Fibroblast of mammary gland (primary cell): ENCODE measurements around the gene PHRF1.

Source experiments
- DNase-seq: peaks from one replicate; pipeline ENCODE4 v3.0.0-alpha.2; 2010; ENCODE audit warnings: low read depth
- H3K4me3 ChIP-seq: 2 replicates; pipeline ENCODE4 v1.5.1; 2011; ENCODE audit warnings: low read depth, mild to moderate bottlenecking, low read length, moderate library complexity; ENCODE audit not compliant: control insufficient read depth
- CTCF ChIP-seq: conservative IDR thresholded peaks from 2 replicates; pipeline ENCODE4 v1.5.1; 2011; ENCODE audit warnings: low read depth, low read length, inconsistent platforms; ENCODE audit not compliant: control insufficient read depth, insufficient read depth

The PHRF1 gene

GRCh38 chr11:613369-613968 is 37.2 kb downstream of the PHRF1 start:
- DNase-seq: peak; percentile 34
- no peak for TF ChIP-seq CTCF
- no peak overlapping the region for H3K4me3 ChIP-seq

- H3K4me3 ChIP-seq: no peak overlapping the region
- DNase-seq: no peak
- no peak for TF ChIP-seq CTCF
Observed at GRCh38 chr11:614021-614622, 37.9 kb downstream of the PHRF1 start.

GRCh38 chr11:614623-615503 is 38.6 kb downstream of the PHRF1 start:
- TF ChIP-seq CTCF: no peak
- H3K4me3 ChIP-seq: peak overlapping the region; percentile 69
- DNase-seq: peak; percentile 17

GRCh38 chr11:615504-616319 is 39.4 kb downstream of the PHRF1 start, which contains the start of gene IRF7:
IRF7 (minus strand) TSS chr11:615950; CDS start chr11:615364, 586 bp downstream.
- peak; percentile 81 for DNase-seq
- peak within 1 kb of the TSS; percentile 69 for H3K4me3 ChIP-seq
- TF ChIP-seq CTCF: no peak

GRCh38 chr11:616320-617198 is 40.3 kb downstream of the PHRF1 start:
- H3K4me3 ChIP-seq: no peak overlapping the region
- DNase-seq: no peak
- no peak for TF ChIP-seq CTCF
